Skeletal muscle cell (primary cell): ENCODE data around the gene CYP51A1.
"Not testable (repeated sequence)": the region's sequence is repeated elsewhere in the genome, so short reads cannot be mapped to it uniquely, and the experiment has no call there.

Experiments used
- DNase-seq: peaks from one replicate; pipeline ENCODE4 v3.0.0-alpha.2; 2010; ENCODE audit warnings: low read depth
- H3K4me3 ChIP-seq: 2 replicates; pipeline ENCODE4 v1.5.1; 2011; ENCODE audit warnings: low read depth, mild to moderate bottlenecking, control low read depth, low read length, moderate library complexity

The CYP51A1 gene

GRCh38 chr7:92133133-92133736 lies 1.0 kb downstream of the CYP51A1 start:
- H3K4me3 ChIP-seq, result peak overlapping the region; percentile 90
- no peak for DNase-seq

- no peak for DNase-seq
- peak overlapping the region; percentile 90 for H3K4me3 ChIP-seq
Measured at GRCh38 chr7:92131764-92132330, 2.4 kb downstream of the CYP51A1 start.

GRCh38 chr7:92131093-92131492 lies 3.2 kb downstream of the CYP51A1 start:
- no peak for DNase-seq
- no peak overlapping the region for H3K4me3 ChIP-seq

DNA sequence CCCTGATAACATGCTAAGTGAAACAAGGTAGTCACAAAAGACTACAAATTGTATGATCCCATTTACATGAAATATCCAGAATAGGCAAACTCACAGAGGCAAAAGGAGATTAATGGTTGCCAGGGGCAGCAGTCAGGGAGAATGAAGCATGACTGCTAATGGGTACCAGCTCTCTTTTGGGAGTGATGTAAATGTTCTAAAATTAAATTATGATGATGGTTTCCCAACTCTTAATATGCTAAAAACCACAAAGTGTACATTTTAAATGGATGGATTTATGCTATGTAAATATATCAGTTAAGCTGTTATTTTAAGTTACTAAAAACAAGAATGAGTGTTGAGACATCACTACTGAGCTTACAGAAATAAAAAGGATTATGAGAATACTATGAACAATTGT lies 12.6 kb downstream of the CYP51A1 start:
- DNase-seq, result no peak
- no peak overlapping the region for H3K4me3 ChIP-seq

GRCh38 chr7:92119213-92119759 lies 15.0 kb downstream of the CYP51A1 start:
- no peak for DNase-seq

DNA sequence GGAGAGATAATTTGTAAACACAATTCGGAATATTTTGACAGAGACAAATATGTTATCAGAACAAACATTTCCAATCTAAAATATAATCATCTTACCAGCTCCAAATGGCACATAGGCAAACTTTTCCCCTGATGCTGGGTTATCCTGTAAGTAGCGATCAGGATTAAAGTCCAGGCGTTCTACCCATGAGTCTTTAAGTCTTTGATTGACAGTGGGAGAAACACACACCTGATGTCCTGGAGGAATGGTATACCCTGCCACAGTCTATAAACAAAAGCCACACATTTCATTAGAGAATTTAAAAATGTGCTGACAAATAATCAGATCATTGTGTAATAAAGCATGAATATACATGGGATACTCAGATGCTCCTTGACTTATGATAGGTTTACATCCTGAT lies 17.3 kb downstream of the CYP51A1 start:
- no peak for DNase-seq
- no peak overlapping the region for H3K4me3 ChIP-seq

More at GRCh38 chr7:92119213-92119759, 15.0 kb downstream of the CYP51A1 start:
- no peak overlapping the region for H3K4me3 ChIP-seq

GRCh38 chr7:92115821-92116220 lies 18.5 kb downstream of the CYP51A1 start:
- DNase-seq, result no peak
- no peak overlapping the region for H3K4me3 ChIP-seq

DNA sequence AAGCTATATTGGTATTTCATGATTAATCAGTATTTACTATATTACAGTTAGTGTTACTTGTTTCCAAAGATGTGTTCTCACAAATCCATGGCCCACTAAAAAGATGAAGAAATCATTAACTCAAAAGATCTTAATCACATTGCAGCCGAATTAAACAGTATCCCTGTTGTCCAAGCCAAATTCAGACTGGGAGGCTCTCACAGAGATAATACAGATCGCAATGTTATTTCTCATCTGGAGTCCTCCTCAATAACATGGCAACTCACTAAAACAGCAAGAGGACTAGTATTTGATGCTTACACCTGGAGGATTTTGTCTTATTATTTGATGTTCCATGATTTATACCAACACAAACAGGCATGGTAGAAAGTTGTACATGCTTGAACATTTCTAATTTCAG lies 23.4 kb downstream of the CYP51A1 start:
- DNase-seq, result no peak
- no peak overlapping the region for H3K4me3 ChIP-seq

GRCh38 chr7:92108821-92109220 lies 25.5 kb downstream of the CYP51A1 start:
- no peak for DNase-seq
- H3K4me3 ChIP-seq, result no peak overlapping the region

- not testable (repeated sequence) for H3K4me3 ChIP-seq, DNase-seq
Measured at GRCh38 chr7:92102862-92103261, 31.4 kb downstream of the CYP51A1 start.

DNA sequence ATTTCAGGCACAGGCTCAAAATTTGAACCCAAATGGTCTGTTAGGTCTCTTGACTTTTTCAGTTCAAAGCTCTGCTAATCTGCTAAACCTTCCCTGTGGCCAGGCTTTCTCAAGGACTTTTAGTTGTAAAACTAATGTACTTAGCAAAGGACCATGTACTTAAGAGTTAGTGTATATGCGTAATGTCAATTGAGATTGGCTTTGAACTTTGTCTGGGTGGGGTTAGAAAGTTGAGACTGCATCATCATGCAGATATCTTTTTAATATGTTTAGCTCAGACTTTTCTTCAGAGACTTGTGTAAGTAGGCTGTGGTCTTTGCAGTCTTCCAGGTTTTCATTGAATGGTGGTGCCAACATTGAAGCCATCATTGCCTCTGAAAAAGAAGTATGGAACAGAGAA lies 33.7 kb downstream of the CYP51A1 start:
- DNase-seq, result no peak
- no peak overlapping the region for H3K4me3 ChIP-seq

DNA sequence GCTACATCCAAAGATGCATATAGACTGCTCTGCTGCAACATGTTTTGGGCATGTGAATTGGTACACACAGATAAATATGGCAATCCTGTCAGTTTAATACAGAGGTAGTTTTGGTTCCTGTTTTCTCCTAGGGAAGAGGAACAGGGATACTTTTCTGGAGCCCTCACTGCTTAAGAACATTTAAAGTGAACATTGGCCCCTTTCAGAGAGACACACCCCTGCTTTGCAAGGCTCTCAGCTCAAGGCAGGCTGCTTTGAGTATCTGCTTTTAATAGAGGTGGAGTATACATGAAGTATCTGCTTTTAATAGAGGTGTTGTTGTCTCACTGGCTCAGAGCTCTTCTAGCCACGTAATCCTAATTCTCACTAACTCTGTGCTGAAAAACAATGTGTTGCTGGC lies 38.9 kb downstream of the CYP51A1 start:
- DNase-seq, result no peak
- no peak overlapping the region for H3K4me3 ChIP-seq

DNA sequence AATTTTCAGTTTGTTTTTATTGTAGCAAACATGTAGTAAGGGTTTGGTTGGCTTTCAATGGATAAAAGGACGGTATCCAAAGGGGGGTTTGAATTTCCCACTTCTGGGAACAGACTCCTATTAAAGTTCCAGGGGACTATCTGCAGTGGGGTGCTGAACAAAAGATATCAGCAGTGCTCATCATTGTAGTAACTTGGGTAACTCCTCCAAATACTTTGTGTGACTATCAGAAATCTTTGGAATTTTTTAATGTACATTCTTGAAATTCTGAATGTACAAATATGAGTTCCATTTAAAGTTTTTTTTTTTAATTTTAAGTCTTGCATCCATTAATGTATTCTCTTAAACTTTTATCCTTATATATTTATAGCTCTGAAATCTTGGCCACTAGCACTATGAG lies 42.1 kb downstream of the CYP51A1 start:
- H3K4me3 ChIP-seq, result no peak overlapping the region
- DNase-seq, result no peak

DNA sequence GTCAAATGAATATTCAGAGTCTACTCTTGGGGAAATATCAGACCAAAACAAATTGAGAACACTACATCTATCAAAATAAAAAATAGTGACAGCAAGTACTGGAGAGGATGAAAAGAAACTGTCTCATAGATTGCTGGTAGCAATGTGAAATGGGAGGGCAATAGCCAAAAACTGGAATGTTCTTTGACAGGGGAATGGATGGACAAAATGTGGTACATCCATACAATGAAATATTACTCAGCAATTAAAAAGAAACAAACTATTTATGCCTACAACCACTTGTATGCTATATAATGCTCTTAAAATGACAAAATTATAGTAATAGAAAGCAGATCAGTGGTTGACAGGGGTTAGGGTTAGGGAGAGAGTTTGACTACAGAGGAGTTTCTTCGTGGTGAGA lies 46.0 kb downstream of the CYP51A1 start:
- DNase-seq, result no peak
- H3K4me3 ChIP-seq, result no peak overlapping the region

GRCh38 chr7:92083922-92084321 lies 50.4 kb downstream of the CYP51A1 start:
- H3K4me3 ChIP-seq, DNase-seq: not testable (repeated sequence)

- DNase-seq, result no peak
- H3K4me3 ChIP-seq, result no peak overlapping the region
Measured at GRCh38 chr7:92076509-92076908, 57.8 kb downstream of the CYP51A1 start.

- H3K4me3 ChIP-seq, result no peak overlapping the region
- no peak for DNase-seq
Measured at GRCh38 chr7:92075455-92076158, 58.7 kb downstream of the CYP51A1 start.

DNA sequence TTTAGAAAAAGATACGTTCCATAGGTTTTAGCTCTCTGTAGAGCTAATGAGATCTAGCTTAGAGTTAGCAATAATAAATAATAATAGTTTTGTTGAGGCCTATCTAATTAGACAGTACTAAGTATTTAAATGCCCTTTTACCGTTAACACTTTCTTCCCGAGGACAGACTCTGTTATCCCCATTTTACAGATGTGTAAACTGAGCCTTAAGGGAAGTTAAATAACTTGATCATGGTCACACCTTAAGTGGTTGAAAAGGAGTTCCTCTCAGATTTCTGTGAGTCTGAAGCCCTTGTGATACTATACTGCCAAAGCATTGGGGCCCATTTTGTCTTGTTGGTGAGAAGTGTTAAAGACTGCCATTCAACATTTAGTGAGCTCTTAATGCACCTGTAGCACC lies 61.6 kb downstream of the CYP51A1 start:
- DNase-seq, result no peak
- H3K4me3 ChIP-seq, result no peak overlapping the region

DNA sequence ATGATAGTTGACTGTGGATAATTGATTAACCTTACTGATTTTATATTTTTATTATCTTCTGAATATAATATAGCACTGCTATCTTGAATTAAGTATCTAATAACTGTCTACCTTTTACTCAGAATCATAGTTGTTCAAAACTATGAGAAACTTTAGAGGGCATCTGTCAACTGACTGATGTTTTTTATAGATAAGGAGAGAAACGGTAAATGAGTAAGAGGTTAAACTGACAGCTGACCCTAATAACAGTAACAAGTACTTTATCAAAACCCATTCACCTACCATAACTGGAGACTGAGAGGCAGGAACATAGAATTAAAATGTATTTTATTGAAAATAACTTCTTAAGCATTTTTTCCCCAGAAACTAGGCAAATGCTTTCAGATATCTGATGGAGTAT lies 62.2 kb downstream of the CYP51A1 start:
- DNase-seq, result no peak
- no peak overlapping the region for H3K4me3 ChIP-seq

GRCh38 chr7:92071032-92071431 lies 63.2 kb downstream of the CYP51A1 start:
- H3K4me3 ChIP-seq, result no peak overlapping the region
- DNase-seq, result no peak
